GM18861 (cell line): ENCODE measurements around the gene TPD52L1.
A peak's percentile ranks its signal among the peaks of the same experiment; 100 is the strongest.
"Not testable (repeated sequence)": the region's sequence is repeated elsewhere in the genome, so short reads cannot be mapped to it uniquely, and the experiment has no call there.

Experiments
- ATAC-seq: cut with Tn5 transposase; IDR thresholded peaks from one replicate; pipeline ENCODE4 v1.9.1; 2021; ENCODE audit not compliant: unreplicated experiment

The TPD52L1 gene, protein sequence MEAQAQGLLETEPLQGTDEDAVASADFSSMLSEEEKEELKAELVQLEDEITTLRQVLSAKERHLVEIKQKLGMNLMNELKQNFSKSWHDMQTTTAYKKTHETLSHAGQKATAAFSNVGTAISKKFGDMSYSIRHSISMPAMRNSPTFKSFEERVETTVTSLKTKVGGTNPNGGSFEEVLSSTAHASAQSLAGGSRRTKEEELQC

GRCh38 chr6:125153391-125154117 lies at the start of gene TPD52L1:
Gene TPD52L1 (plus strand): TSS chr6:125153773. CDS start chr6:125153952, 179 bp downstream.
- peak; percentile 98 for ATAC-seq

DNA sequence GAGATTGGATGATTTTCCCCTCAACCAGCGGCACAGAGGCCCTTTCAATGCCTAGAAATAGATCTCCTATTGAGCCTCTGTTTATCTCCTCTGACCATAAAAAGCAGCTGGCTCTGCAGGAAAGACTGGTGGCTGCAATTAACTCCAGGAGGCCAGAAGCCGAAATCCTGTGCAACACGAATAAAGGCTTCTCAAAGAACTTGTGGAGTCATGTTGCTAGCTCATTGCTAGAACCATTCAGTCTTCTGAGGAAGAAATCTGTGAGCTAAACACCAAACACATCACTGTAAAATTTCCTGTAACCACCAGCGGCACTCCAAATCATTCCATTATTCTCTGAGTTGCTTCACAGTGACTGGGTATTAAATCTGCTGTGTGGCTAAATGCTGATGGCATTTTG lies 49.1 kb upstream of the TPD52L1 start:
- ATAC-seq: no peak

GRCh38 chr6:125107048-125107447 lies 46.5 kb upstream of the TPD52L1 start:
- ATAC-seq: no peak

DNA sequence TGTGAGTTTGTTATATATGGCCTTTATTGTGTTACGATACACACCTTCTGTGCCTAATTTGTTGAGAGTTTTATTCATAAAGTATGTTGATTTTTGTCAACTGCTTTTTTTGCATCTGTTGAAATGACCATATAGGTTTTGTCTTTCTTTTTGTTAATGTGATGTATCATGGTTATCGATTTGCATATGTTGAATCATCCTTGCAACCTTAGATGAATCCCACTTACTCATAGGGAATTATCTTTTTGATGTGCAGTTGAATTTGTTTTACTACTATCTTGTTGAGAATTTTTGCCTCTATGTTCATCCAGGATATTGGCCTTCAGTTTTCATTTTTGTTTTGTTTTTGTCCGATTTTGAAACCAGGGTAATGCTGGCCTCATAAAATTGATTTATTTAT lies 45.7 kb upstream of the TPD52L1 start:
- ATAC-seq: no peak

- ATAC-seq: no peak
Observed at GRCh38 chr6:125110056-125110455, 43.5 kb upstream of the TPD52L1 start.

GRCh38 chr6:125111219-125111983 lies 42.2 kb upstream of the TPD52L1 start:
- no peak for ATAC-seq

DNA sequence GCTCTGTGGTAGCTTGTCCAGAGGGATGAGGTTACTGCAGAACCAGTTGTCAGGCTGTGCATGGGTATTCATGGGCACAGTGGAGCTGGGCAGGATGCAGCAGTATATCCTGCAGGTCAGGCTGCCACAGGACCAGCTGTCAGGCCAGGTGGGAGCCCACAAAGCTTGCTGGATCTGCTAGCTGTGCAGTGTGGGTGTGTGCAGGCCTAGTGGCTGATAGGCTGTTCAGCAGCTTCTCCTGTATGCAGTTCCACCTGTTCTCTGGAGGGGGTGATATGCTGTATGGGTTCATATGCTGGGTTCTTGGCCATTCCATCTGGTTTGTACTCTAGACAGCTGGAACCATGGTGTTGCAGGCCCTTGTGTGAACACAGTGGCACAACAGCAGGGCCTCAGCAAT lies 40.6 kb upstream of the TPD52L1 start:
- no peak for ATAC-seq

- peak; percentile 62 for ATAC-seq
Observed at GRCh38 chr6:125114248-125114858, 39.2 kb upstream of the TPD52L1 start.

- ATAC-seq: no peak
Observed at GRCh38 chr6:125116170-125116569, 37.4 kb upstream of the TPD52L1 start.

- no peak for ATAC-seq
Observed at GRCh38 chr6:125116710-125117109, 36.9 kb upstream of the TPD52L1 start.

DNA sequence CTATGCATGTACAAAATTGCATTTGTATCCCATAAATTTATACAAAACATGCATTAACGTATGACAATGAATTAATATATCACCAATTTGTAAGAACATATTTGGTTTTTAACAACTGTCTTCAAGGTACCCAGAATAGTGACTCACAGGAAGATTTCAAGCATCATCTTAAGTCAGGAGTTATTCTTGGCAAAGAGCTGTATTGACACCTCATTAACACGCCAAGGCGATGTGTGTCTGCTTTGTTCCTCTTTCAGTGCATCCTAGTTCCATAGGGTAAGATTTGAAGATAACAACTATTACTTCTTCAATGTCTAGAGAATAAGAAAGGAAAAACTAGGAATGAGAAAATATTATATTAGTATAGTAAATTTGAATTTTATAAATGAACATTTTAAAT lies 35.8 kb upstream of the TPD52L1 start:
- no peak for ATAC-seq

DNA sequence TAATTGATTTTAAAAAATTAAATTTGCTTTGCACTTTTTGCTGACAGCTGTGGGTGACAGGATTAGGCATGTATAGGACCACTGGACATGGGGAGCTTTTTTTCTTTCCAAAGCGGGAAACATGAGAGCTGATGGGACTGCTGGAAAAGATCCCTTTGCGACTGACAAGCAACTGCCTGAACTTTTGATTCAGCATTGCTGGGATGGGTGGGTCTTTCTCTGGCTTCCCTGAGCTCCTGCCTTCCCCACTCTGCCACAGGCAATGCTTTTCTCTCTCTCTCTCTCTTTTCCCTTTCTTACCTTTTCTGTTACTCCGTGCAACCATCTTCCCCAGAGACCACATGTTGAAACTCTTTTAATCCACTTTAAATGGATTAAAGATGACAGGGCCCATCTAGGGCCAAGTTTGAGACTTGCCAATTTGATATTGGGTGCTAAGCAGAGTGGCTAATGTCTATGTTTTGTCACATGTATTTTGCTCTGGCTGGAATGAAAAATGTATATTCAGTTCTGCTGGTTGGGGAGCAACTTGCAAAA lies 33.5 kb upstream of the TPD52L1 start:
- no peak for ATAC-seq

DNA sequence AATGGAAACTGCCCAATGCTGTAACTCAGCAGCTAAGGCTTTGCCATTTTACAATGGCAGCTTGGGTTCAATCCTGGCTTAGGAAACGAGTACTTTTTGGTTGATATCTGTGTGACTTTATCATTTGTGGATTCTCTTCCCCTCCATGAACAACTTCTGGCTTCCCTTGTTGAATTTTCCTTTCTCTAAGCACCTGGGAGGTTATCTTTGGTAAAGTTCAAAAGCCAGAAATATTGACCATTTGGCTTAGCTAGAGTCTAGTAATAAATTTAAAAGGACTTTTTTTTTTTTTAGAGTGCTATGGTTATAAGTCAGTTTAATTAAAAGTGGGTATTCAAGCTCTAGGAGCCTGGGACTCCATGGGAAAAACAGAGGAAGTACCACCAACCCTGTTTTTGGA lies 31.7 kb upstream of the TPD52L1 start:
- ATAC-seq: no peak

- ATAC-seq: no peak
Observed at GRCh38 chr6:125123051-125123450, 30.5 kb upstream of the TPD52L1 start.

- ATAC-seq: no peak
Observed at GRCh38 chr6:125123468-125124048, 30.0 kb upstream of the TPD52L1 start.

- ATAC-seq: no peak
Observed at GRCh38 chr6:125124049-125124669, 29.4 kb upstream of the TPD52L1 start.

GRCh38 chr6:125125856-125126255 lies 27.7 kb upstream of the TPD52L1 start:
- not testable (repeated sequence) for ATAC-seq

- ATAC-seq: no peak
Observed at GRCh38 chr6:125129354-125129753, 24.2 kb upstream of the TPD52L1 start.

DNA sequence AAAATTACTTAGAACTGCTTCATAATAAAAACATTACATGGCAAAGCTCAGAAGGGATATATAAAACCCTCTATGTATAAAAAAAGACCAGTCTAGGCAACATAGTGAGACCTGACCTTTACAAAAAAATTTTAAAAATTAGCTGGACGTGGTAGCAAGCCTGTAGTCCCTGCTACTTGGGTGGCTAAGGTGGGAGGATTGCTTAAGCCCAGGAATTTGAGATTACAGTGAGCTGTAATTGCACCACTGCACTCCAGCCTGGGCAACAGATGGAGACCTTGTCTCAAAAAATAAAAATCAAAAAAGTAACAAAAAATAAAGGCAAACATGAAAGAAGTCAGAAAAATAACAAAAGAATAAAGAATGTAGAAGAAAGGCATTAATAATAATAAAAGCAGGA lies 21.5 kb upstream of the TPD52L1 start:
- ATAC-seq: no peak

- no peak for ATAC-seq
Observed at GRCh38 chr6:125136378-125136777, 17.2 kb upstream of the TPD52L1 start.
